ENCODE measurements around the gene CTSO. TPM values are rescaled to one million over a fixed set of nuclear protein-coding genes. Genes with fewer than 3 reads are reported as not detected.

The CTSO gene
- total RNA-seq, 1 experiment from 2014 or later = 0.81 TPM

DNA sequence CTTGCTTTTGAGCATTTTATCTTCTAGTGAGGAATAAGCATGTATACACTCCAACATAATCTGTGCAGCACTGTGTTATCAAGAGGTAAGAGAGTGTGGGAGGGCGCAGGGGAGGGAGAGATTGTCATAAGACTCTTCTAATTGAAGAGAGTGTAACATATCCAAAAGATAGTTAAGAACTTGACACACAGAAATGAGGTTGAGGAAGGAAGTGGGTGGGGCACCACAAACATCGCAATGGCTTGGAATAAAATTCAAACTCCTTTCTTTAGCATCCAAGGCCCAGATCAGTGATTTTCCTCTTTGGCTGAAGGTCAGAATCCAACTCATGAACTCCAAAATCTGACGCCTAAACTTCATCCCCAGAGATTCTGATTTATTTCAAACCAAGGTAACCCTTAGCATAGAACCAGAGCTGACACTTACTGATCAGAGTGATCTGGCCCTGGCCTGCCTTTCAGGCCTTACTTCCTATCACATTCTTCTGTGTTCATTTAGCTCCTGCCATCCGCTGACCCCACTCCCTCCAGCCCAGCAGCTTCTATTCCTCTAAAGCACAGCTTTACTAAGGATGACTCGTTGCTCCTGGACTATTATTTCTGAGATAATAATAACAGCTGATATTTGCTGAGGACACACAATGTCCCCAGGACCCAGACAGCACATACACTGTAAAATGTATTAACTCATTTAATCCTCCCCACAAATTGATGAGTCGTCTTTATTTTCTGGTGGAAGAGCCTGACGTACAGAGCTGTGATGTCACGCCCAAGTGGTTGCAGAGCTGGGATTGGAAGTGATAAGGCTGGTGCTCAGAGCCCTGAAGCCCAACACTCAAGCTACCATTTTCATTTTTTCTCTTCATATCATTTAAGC is 10.6 kb upstream of the CTSO start:
- Mint-ChIP-seq H3K9me3 (peaks cover 3 to 4% of the 10 kb centered on the region in 2 experiments; a peak in 2 of 5 replicates), H3K4me3 (no peak overlapping the region), H3K27ac (no peak overlapping the region), H3K36me3 (ENCODE audit: insufficient read depth in 1 of 3, low read depth in 3 of 3) (peaks cover 0 to 4% (median 0%) of the 10 kb centered on the region in 3 experiments; a peak in 1 of 7 replicates), H3K4me1 (peaks cover 3 to 6% of the 10 kb centered on the region in 2 experiments; a peak in 2 of 4 replicates), H3K27me3 (ENCODE audit: low read depth) (no peaks in the 10 kb centered on the region)
- Histone ChIP-seq H2BK15ac (ENCODE audit: low read depth, low read length) (no peak overlapping the region), H4K5ac (ENCODE audit: insufficient read length, low read depth, low read length) (no peak overlapping the region), H2BK120ac (ENCODE audit: low read depth, low read length, poor library complexity, severe bottlenecking) (no peak overlapping the region), H3K23me2 (ENCODE audit: insufficient read length, low read depth, low read length, poor library complexity, severe bottlenecking) (no peaks in the 10 kb centered on the region), H4K20me1 (ENCODE audit: control insufficient read depth, insufficient read depth, insufficient read length) (no peaks in the 10 kb centered on the region), H2AK5ac (ENCODE audit: insufficient read length, low read length) (no peak overlapping the region), H3K79me2 (ENCODE audit: insufficient read depth, low read length) (no peaks in the 10 kb centered on the region), H3K27me3 (ENCODE audit: insufficient read depth, low read length) (no peaks in the 10 kb centered on the region), H3K18ac (ENCODE audit: insufficient read length, low read depth, low read length) (no peak overlapping the region), H2BK12ac (ENCODE audit: insufficient read length, low read depth, low read length) (no peak overlapping the region), H3K4me2 (ENCODE audit: insufficient read depth, insufficient read length, low read length) (no peak overlapping the region), H2AFZ (ENCODE audit: low read length) (no peak overlapping the region), H3K79me1 (ENCODE audit: insufficient read depth, low read depth, low read length, poor library complexity, severe bottlenecking) (no peaks in the 10 kb centered on the region), H3T11ph (ENCODE audit: low read length) (no peak overlapping the region), H2BK20ac (ENCODE audit: low read depth, low read length, poor library complexity, severe bottlenecking) (no peak overlapping the region), H3K9me3 (ENCODE audit: control insufficient read depth, low read depth, low read length) (no peaks in the 10 kb centered on the region), H3K27ac (ENCODE audit: insufficient read length, low read depth, low read length) (no peak overlapping the region), H3K56ac (ENCODE audit: insufficient read length, low read depth, low read length) (no peak overlapping the region), H4K8ac (replicated peaks; ENCODE audit: insufficient read length, low read depth, low read length) (no peak overlapping the region), H3K14ac (ENCODE audit: insufficient read depth, low read length) (no peak overlapping the region), H3K23ac (ENCODE audit: insufficient read length, low read depth, low read length) (no peak overlapping the region), H2BK5ac (ENCODE audit: insufficient read length, low read length) (no peak overlapping the region), H3K4ac (ENCODE audit: low read depth, low read length) (no peak overlapping the region), H3K4me1 (ENCODE audit: insufficient read depth, low read length) (no peaks in the 10 kb centered on the region; the same call in 1 of the 2 replicates), H3K9ac (ENCODE audit: extremely low read depth, insufficient read length, low read length) (no peak overlapping the region), H4K91ac (ENCODE audit: insufficient read length, low read depth, low read length) (no peak overlapping the region)
- TF ChIP-seq, protein P1, sequence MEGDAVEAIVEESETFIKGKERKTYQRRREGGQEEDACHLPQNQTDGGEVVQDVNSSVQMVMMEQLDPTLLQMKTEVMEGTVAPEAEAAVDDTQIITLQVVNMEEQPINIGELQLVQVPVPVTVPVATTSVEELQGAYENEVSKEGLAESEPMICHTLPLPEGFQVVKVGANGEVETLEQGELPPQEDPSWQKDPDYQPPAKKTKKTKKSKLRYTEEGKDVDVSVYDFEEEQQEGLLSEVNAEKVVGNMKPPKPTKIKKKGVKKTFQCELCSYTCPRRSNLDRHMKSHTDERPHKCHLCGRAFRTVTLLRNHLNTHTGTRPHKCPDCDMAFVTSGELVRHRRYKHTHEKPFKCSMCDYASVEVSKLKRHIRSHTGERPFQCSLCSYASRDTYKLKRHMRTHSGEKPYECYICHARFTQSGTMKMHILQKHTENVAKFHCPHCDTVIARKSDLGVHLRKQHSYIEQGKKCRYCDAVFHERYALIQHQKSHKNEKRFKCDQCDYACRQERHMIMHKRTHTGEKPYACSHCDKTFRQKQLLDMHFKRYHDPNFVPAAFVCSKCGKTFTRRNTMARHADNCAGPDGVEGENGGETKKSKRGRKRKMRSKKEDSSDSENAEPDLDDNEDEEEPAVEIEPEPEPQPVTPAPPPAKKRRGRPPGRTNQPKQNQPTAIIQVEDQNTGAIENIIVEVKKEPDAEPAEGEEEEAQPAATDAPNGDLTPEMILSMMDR (conservative IDR thresholded peaks at IDR 0.05) = no peak
- no CpG with 5 or more reads among the region's 8 CpGs for WGBS (ENCODE audit: extremely low coverage, insufficient read length, low lambda C conversion rate)
- DNase-seq = no peak

All from H9 (cell line).